ENCODE measurements around the gene SHH. TPM values are rescaled to one million over a fixed set of nuclear protein-coding genes. Genes with fewer than 3 reads are reported as not detected.

Gene SHH
- total RNA-seq, 4 donors from 2014 or later = 1.4 to 2.5 (median 2.1) TPM; not detected in 1

- Histone ChIP-seq H3K27ac (no peak overlapping the region), H3K9me3 (no peaks in the 10 kb centered on the region), H3K4me3 (no peak overlapping the region), H3K27me3 (peaks cover 0 to 12% of the 10 kb centered on the region in 2 donors), H3K4me1 (peaks cover 0 to 9% (median 0%) of the 10 kb centered on the region in 4 donors), H3K36me3 (no peaks in the 10 kb centered on the region)
- no peak for DNase-seq
- TF ChIP-seq, protein P1, sequence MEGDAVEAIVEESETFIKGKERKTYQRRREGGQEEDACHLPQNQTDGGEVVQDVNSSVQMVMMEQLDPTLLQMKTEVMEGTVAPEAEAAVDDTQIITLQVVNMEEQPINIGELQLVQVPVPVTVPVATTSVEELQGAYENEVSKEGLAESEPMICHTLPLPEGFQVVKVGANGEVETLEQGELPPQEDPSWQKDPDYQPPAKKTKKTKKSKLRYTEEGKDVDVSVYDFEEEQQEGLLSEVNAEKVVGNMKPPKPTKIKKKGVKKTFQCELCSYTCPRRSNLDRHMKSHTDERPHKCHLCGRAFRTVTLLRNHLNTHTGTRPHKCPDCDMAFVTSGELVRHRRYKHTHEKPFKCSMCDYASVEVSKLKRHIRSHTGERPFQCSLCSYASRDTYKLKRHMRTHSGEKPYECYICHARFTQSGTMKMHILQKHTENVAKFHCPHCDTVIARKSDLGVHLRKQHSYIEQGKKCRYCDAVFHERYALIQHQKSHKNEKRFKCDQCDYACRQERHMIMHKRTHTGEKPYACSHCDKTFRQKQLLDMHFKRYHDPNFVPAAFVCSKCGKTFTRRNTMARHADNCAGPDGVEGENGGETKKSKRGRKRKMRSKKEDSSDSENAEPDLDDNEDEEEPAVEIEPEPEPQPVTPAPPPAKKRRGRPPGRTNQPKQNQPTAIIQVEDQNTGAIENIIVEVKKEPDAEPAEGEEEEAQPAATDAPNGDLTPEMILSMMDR (IDR thresholded peaks at IDR 0.05) = no peak
- TF ChIP-seq POLR2A (IDR thresholded peaks at IDR 0.05) = no peak
Observed at GRCh38 chr7:155816996-155817395, 4.7 kb upstream of the SHH start.

GRCh38 chr7:155816192-155816508, 3.9 kb upstream of the SHH start:
- TF ChIP-seq POLR2A (IDR thresholded peaks at IDR 0.05) = no peak
- TF ChIP-seq, protein P1 (IDR thresholded peaks at IDR 0.05) = no peak
- H3K27ac ChIP-seq = no peak overlapping the region
- H3K9me3 ChIP-seq = no peaks in the 10 kb centered on the region
- H3K27me3 ChIP-seq = peaks cover 0 to 20% of the 10 kb centered on the region in 2 donors
- peaks cover 0 to 17% (median 0%) of the 10 kb centered on the region in 4 donors for H3K4me1 ChIP-seq
- no peak overlapping the region for H3K4me3 ChIP-seq
- no peaks in the 10 kb centered on the region for H3K36me3 ChIP-seq
- DNase-seq = no peak

- Histone ChIP-seq H3K36me3 (no peaks in the 10 kb centered on the region), H3K4me3 (no peak overlapping the region), H3K9me3 (no peaks in the 10 kb centered on the region), H3K27me3 (peaks cover 0 to 21% of the 10 kb centered on the region in 2 donors), H3K4me1 (peaks cover 0 to 23% (median 0%) of the 10 kb centered on the region in 4 donors), H3K27ac (no peak overlapping the region)
- no peak for TF ChIP-seq POLR2A (IDR thresholded peaks at IDR 0.05)
- TF ChIP-seq, protein P1 (IDR thresholded peaks at IDR 0.05) = peak in 4 of 6 experiments; percentile 55 to 76 (median 66)
- DNase-seq = peak in 2 of 3 donors; percentile 62 to 83
Observed at GRCh38 chr7:155815332-155816191, 3.3 kb upstream of the SHH start.

- Histone ChIP-seq H3K9me3 (no peaks in the 10 kb centered on the region), H3K36me3 (no peaks in the 10 kb centered on the region), H3K27me3 (peaks cover 0 to 31% of the 10 kb centered on the region in 2 donors), H3K27ac (no peak overlapping the region), H3K4me1 (peaks cover 0 to 33% (median 0%) of the 10 kb centered on the region in 4 donors), H3K4me3 (no peak overlapping the region)
- no peak for DNase-seq
- TF ChIP-seq, protein P1 (IDR thresholded peaks at IDR 0.05) = no peak
- TF ChIP-seq POLR2A (IDR thresholded peaks at IDR 0.05) = no peak
Observed at GRCh38 chr7:155814316-155815276, 2.3 kb upstream of the SHH start.

DNA sequence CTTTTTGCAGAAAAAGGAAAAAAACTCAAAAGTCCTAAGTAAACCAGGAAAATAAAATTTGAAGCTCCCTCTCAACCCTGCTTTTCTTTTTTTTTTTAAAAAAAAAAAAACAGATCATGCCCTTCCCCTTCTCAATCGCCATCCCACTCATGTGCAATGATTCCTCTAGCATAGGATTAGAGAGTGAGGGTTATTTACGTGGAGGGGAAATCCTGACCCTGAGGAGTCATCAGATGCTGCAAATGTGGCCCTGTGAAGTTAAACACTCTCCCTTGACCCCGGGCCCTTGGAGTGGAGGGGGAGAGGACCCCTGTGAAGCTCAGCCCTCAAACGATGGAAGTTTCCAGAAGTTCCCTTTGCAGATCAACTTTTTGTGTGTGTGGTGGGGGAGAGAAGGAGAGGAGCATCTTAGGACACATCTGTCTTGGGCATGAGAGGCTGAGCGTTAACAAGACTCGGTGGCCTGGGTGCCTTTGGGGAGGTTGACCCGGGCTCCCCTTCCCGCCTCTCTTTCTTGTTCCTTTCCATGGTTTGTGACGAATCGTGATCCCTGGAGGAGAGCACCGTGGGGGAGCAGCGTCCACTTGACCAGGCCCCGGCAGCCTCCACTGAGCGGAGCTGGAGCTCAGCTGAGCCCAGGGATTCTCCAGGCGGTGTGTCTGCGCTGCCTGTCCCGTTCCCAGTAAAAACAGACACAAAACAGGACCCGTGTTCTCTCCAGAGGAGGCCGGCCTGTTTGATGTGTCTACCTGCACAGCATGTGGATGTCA, 1.5 kb upstream of the SHH start:
- DNase-seq = no peak

More for the DNA sequence above, 1.5 kb upstream of the SHH start:
- Histone ChIP-seq H3K4me3 (no peak overlapping the region), H3K36me3 (no peaks in the 10 kb centered on the region), H3K4me1 (peaks cover 0 to 40% (median 0%) of the 10 kb centered on the region in 4 donors), H3K27me3 (peaks cover 0 to 33% of the 10 kb centered on the region in 2 donors), H3K9me3 (no peaks in the 10 kb centered on the region), H3K27ac (no peak overlapping the region)
- TF ChIP-seq POLR2A (IDR thresholded peaks at IDR 0.05) = no peak
- TF ChIP-seq, protein P1 (IDR thresholded peaks at IDR 0.05) = no peak
